Urinary bladder (tissue), 4 donors: ENCODE results near the gene FBXO33. TPM values are rescaled to one million over a fixed set of nuclear protein-coding genes. Genes with fewer than 3 reads are reported as not detected.

Source experiments
- DNase-seq: peaks from one replicate; pipeline ENCODE4 v3.0.0-alpha.2; 2015; ENCODE audit errors: extremely low spot score
- H3K27ac ChIP-seq: one replicate; pipeline ENCODE4 v1.5.1; 2013; ENCODE audit warnings: low read depth, mild to moderate bottlenecking, moderate library complexity
- H3K36me3 ChIP-seq: one replicate; pipeline ENCODE4 v1.6.1; 2013; ENCODE audit warnings: mild to moderate bottlenecking, moderate library complexity; ENCODE audit not compliant: insufficient read depth
- H3K4me1 ChIP-seq: one replicate; pipeline ENCODE4 v1.6.1; 2013; ENCODE audit warnings: mild to moderate bottlenecking, moderate library complexity; ENCODE audit not compliant: insufficient read depth
- H3K4me3 ChIP-seq: one replicate; pipeline ENCODE4 v1.5.1; 2013; ENCODE audit warnings: low read depth, low read length
- WGBS: extraction: QIAGEN DNeasy Blood & Tissue Kit; methylation state at CpG from one replicate; pipeline ENCODE4 v1.1.7; 2013; 5-methylcytosine and 5-hydroxymethylcytosine counted together
- polyA plus RNA-seq: library from polyadenylated mRNA; stranded (reverse); fragments of 200-250 nt; gene quantifications from one replicate; pipeline ENCODE4 v1.2.3, GENCODE V29; 2013
- total RNA-seq: library from RNA; depleted of rRNA; stranded (reverse); fragments of >200 nt; gene quantifications from one replicate; pipeline ENCODE4 v1.2.3, GENCODE V29; 2014
- donor health status: healthy with polysubstance abuse.
- donor health status: healthy.

The FBXO33 gene
- total and polyA plus RNA-seq, 2 donors: 6.8 to 16.6 TPM

DNA sequence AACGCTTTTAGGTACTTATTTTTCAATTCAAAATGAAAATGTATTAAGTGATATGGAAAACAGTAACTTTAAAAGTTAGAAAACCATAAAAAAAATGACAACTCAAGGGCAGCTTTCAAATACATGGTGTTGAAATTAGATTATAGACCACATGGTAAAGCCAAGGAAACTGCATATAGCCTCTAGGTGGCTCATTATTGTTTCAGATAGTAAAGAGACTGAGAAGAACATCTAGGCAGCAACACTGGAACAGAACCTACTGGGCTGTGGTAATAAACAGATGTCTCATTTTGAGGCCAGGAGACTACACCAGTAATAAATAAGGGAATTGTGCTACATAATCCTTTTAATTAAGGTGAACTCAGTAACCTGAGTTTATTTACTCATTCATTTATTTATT lies 13.0 kb downstream of the FBXO33 start:
- Histone ChIP-seq H3K4me1 (no peaks in the 10 kb centered on the region), H3K27ac (no peak overlapping the region), H3K4me3 (no peak overlapping the region), H3K36me3 (no peaks in the 10 kb centered on the region)
- DNase-seq: no peak
- 93% methylated on average over 1 of the region's 1 CpG for WGBS

DNA sequence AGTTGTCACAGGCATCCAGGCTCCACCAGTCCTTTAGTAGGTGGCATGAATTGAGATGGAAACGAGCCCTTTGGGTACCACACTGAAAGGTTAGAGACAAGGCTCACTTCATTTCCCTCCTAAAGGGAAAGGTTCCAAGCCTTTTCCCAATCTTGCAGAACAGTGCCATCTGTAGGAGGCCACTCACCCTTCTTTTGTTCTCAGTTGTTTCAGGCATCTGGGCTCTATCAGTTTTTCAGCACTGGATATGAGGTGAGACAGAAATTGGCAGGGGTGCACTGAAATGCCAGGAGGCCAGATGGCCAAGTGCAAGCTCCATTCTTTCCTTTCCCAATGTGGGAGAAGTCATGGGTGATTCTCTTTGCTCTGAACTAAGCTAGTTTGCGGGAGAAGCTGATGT lies 15.2 kb downstream of the FBXO33 start:
- WGBS: over 99% methylated on average over 2 of the region's 2 CpGs
- H3K27ac ChIP-seq: no peak overlapping the region
- H3K36me3 ChIP-seq: no peaks in the 10 kb centered on the region
- no peaks in the 10 kb centered on the region for H3K4me1 ChIP-seq
- no peak for DNase-seq
- no peak overlapping the region for H3K4me3 ChIP-seq

DNA sequence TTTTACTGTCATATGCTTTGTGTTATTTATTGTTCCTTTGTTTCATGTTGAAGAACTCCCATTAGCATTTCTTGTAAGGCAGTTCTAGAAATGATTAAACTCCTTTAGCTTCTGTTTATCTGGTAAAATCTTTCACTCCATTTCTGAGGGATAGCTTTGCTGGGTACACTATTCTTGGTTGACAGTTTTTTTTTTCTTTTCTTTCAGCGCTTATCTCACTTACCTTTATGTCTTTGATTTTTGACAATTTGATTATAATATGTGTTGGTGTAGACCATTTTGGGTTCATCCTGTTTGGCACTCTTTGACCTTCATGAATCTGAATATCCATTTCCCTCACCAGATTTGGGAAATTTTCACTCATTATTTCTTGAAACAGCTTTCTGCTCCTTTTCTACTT lies 16.2 kb downstream of the FBXO33 start:
- 96% methylated on average over 1 of the region's 1 CpG for WGBS
- H3K36me3 ChIP-seq: no peaks in the 10 kb centered on the region

DNA sequence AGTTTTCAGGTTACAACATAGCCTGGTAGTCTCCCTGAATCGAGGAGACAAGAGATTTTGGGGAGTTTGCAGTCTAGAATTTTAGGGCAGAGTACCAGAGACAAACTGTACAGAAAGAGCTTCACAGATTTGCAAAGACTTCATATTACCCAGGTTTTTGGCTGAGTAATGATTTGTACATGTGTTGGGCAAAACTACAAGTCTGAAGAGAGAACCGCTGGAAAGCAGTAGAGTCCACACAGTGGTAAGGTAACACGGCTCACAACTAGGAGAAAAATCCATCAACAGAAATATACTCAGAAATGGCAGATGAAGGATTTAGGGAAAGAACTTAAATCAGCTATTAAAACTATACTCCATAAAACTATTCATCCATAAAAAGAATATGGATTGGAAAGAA lies 25.7 kb downstream of the FBXO33 start:
- DNase-seq: no peak
- Histone ChIP-seq H3K4me3 (no peak overlapping the region), H3K36me3 (no peaks in the 10 kb centered on the region), H3K4me1 (no peaks in the 10 kb centered on the region), H3K27ac (no peak overlapping the region)
- 88% methylated on average over 3 of the region's 3 CpGs for WGBS

More for the DNA sequence above, 16.2 kb downstream of the FBXO33 start:
- DNase-seq: no peak
- Histone ChIP-seq H3K27ac (no peak overlapping the region), H3K4me3 (no peak overlapping the region), H3K4me1 (no peaks in the 10 kb centered on the region)

DNA sequence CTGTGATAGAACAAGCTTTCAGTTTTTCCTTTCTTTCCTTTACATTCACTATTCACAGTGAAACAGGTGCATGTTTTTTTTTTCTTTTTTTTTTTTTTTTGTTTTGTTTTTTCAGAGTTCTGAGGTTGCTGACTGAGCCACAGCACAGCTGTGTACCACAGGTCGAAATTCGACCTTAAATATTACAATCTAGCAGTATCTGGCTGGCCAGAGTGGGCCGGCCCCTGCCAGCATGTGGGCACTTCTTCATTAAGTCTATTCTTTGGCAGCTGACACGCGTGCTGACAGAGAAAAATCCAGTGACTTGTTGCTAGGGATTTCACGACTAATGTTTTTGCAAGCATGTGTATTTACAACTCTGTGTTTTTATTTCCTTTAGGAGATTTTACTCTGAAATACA lies 33.9 kb downstream of the FBXO33 start:
- no peak overlapping the region for H3K27ac ChIP-seq
- H3K4me1 ChIP-seq: no peaks in the 10 kb centered on the region
- no peak overlapping the region for H3K4me3 ChIP-seq
- no peak for DNase-seq
- H3K36me3 ChIP-seq: no peaks in the 10 kb centered on the region
- WGBS: 90% methylated on average over 6 of the region's 6 CpGs

DNA sequence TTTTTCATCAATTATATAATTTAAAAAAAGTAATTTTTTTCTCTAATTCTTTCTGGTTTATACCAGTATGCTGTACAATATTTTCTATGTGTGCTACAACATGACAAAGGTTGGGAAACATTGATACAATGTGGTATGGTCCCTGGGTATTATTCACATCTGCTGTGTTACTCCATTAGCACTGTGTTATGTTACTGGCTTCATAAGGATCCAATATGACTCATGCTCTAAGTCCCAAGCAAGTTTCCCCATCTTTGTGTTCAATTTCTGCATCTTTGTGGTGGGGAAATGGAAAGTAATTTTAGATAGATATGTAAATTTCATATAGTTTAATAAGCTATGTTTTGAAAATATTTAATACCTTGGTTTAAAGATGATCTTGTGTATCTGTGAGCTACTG lies 35.8 kb downstream of the FBXO33 start:
- Histone ChIP-seq H3K4me3 (no peak overlapping the region), H3K36me3 (no peaks in the 10 kb centered on the region), H3K27ac (no peak overlapping the region), H3K4me1 (no peaks in the 10 kb centered on the region)
- DNase-seq: no peak

DNA sequence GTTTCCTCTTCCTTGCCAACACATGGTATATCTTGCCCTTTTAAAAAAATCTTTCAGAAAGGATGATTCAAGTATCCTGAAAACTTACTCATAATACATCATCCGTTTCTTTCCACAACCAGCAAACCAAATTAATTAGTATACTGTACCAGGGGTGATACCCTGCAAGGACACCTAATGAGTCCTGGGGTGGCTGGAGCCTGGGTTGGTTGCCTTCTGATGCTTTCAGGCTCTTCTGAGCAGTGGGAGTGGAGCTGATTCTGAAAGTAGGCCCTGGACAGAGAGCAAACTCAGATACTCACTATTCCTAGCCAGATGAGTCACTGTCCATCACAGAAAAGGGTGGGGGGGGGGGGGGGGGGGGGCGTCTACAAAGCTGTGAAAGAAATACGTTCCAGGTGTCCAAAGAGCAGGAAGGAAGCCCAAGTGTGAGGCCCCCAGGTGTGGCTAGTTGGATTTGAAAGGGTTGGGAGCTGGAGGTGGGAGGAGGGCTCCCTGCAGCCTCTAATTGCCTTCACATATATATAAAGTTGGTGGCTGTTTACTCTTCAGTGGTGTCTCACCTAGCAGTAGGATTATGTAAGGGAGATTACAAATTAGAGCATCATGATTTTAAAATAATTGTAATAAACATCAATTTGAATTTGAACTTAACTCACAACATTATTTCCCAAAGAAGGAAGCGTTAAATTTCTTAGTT lies 36.5 kb downstream of the FBXO33 start:
- 75% methylated on average over 4 of the region's 4 CpGs for WGBS

DNA sequence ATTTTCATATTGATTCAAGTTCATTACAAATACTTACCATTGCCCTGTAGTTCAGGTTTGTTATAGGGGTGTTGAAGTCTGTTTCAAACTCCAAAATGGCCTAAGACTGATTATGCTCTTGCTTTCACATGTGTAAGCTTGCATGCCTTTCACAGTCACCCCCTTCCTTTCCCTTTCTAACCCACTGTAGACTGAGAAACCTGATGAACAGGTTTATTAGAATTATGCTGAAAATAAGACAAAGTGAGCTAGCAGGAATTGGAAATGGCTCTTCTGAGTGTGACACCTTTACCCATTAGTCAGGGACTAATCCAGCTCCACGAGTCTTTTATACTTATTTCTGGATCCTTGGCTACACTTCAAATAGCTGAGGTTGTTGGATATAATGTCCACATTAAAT lies 38.9 kb downstream of the FBXO33 start:
- peak; percentile 26 for DNase-seq
- 50% methylated on average over 1 of the region's 1 CpG for WGBS
- H3K27ac ChIP-seq: no peak overlapping the region
- H3K36me3 ChIP-seq: no peaks in the 10 kb centered on the region
- H3K4me1 ChIP-seq: no peaks in the 10 kb centered on the region
- no peak overlapping the region for H3K4me3 ChIP-seq

More for the DNA sequence above, 36.5 kb downstream of the FBXO33 start:
- Histone ChIP-seq H3K36me3 (no peaks in the 10 kb centered on the region), H3K27ac (no peak overlapping the region), H3K4me1 (no peaks in the 10 kb centered on the region), H3K4me3 (no peak overlapping the region)
- DNase-seq: no peak

DNA sequence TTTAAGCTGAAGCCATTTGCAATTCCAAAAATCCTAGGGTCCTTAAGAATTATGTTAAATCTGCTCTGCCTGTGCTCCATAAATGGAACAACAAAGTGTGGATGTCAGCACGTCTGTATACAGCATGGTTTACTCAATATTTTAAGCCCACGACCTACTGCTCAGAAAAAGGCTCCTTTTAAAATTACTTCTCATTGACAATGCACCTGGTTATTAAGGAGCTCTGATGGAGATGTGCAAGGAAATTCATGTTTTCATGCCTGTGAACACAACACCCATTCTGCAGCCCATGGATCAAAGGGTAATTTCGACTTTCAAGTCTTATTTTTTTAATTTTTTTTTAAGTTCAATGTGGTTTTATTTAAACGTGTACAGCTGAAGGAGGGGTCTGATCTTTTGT lies 48.1 kb downstream of the FBXO33 start:
- no peak for DNase-seq
- no peaks in the 10 kb centered on the region for H3K36me3 ChIP-seq
- WGBS: 80% methylated on average over 4 of the region's 4 CpGs

DNA sequence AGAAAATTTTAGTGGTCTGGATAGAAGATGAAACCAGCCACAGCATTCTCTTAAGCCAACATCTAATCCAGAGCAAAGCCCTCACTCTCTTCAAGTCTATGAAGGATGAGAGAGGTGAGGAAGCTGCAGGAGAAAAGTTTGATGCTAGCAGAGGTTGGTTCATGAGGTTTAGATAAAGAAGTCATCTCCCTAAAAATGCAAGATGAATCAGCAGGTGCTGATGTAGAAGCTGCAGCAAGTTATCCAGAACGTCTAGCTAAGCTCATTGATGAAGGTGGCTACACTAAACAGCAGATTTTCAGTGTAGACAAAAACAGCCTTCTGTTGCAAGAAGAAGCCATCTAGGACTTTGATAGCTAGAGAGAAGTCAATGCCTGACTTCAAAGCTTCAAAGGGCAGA lies 48.5 kb downstream of the FBXO33 start:
- Histone ChIP-seq H3K4me1 (no peaks in the 10 kb centered on the region), H3K36me3 (no peaks in the 10 kb centered on the region), H3K27ac (no peak overlapping the region), H3K4me3 (no peak overlapping the region)
- no peak for DNase-seq
- 80% methylated on average over 1 of the region's 1 CpG for WGBS

More for the DNA sequence above, 48.1 kb downstream of the FBXO33 start:
- Histone ChIP-seq H3K4me3 (no peak overlapping the region), H3K4me1 (no peaks in the 10 kb centered on the region), H3K27ac (no peak overlapping the region)

DNA sequence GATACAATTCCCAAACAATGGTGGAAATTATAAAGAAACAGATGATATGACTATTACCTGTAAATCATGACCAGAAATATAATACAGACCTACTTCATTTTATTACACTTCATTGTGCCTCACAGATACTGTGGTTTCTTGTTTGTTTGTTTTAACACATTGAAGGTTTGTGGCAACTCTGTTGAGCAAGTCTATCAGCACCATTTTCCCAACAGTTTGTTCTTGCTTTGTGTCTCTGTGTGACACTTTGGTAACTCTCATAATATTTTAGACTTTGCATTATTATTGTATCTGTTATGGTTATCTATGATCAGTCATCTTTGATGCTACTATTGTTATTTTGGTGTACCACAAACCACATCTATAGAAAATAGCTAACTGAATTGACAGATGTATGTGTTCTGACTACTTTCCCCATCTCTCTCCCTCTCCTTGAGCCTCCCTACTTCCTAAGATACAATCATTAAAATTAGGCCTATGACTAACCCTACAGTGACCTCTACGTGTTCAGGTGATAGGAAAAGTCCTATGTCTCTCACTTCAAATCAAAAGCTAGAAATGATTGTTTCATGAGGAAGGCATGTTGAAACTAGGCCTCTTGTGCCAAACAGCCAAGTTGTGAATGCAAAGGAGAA lies 49.1 kb downstream of the FBXO33 start:
- no peak overlapping the region for H3K4me3 ChIP-seq
- no peak for DNase-seq
- H3K27ac ChIP-seq: no peak overlapping the region
- no peaks in the 10 kb centered on the region for H3K4me1 ChIP-seq
- 83% methylated on average over 1 of the region's 1 CpG for WGBS
- no peaks in the 10 kb centered on the region for H3K36me3 ChIP-seq

DNA sequence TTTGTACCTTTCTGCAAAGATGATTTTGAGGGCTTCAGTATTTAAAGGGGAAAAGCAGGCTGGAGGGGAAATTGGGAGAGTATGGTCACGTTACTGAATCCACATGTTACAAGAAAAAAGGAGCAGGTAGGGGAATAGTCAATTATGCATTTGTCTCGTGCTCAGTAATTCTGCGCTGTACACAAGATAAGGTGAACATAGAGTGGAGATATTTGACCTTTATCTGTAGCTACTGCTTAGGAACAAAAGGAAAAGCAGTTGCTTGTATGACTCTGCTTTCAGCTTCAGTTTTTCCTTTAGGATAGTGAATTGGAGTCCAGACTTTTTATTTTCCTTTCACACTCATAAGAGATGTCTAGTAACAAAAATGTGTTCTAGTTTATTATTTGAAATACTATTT lies 49.8 kb downstream of the FBXO33 start:
- Histone ChIP-seq H3K27ac (no peak overlapping the region), H3K4me3 (no peak overlapping the region), H3K36me3 (no peaks in the 10 kb centered on the region), H3K4me1 (no peaks in the 10 kb centered on the region)
- DNase-seq: no peak
- WGBS: 82% methylated on average over 3 of the region's 3 CpGs

DNA sequence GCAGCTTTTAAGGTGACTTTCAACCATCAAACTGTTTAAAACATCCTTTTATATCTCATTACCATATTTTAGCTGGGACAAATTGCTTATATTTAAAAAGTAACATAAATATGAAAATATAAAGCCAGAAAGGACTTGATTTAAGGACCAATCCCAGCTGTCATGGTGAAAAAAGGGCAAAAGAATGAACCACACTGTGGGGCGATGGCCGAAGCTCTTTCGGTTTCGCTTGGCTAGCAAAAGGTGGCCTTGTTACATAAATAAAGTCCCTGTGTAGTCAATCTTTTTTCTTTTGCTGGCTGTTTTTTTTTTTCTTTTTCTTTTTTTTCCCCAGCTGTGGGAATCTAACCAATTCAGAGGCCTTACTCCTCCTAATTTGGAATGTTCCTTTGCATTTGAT lies 50.9 kb downstream of the FBXO33 start:
- H3K4me3 ChIP-seq: no peak overlapping the region
- H3K36me3 ChIP-seq: no peaks in the 10 kb centered on the region
- H3K4me1 ChIP-seq: no peaks in the 10 kb centered on the region
- DNase-seq: no peak
- 95% methylated on average over 4 of the region's 4 CpGs for WGBS
- no peak overlapping the region for H3K27ac ChIP-seq

DNA sequence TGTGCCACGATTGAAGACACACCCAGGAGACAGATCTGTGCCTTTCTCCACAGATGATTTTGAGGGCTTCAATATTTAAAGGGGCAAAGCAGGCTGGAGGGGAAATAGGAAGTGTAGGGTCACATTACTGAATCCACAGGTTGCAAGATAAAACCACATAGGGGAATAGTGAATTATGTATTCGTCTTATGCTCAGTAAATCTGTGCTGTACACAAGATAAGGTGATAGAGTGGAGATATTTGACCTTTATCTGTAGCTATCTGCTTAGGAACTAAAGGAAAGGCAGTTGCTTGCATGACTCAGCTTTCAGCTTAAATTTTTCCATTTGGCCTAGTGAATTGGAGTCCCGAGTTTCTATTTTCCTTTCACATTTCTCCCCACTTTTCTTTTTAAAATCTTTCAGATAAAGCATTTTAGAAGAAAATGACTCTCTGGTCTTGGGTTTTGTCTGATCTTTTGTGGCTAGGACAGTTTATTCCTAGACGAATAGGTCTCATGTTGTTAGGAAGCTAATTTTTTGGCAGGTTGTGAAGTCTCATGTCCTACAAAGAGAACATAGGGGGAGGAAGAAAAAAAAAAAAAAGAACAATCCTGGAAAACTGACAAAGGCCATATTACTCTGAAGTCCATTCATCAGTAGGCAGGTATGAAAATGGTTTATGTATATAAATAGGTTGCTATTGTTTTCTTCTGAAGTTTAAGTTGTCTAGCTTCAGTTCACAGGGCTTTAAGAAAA lies 55.4 kb downstream of the FBXO33 start:
- peak overlapping the region; percentile 50 for H3K27ac ChIP-seq
- 30% methylated on average over 4 of the region's 4 CpGs for WGBS
- DNase-seq: no peak
- H3K4me3 ChIP-seq: no peak overlapping the region
- H3K36me3 ChIP-seq: no peaks in the 10 kb centered on the region
- H3K4me1 ChIP-seq: no peaks in the 10 kb centered on the region
